K562 (cell line): ENCODE measurements around the gene HYCC2. TPM values are rescaled to one million over a fixed set of nuclear protein-coding genes. Genes with fewer than 3 reads are reported as not detected.

Experiments
- ARID3A ChIP-seq: IDR thresholded peaks from 2 replicates; pipeline ENCODE4 v1.6.1; 2012; ENCODE audit warnings: low read depth, low read length, improper control_type of control experiment, borderline replicate concordance
- ATF6 ChIP-seq: sonication (generic); formaldehyde crosslinking; IDR thresholded peaks from 2 replicates; pipeline ENCODE4 v1.4.0; 2020; ENCODE audit warnings: mild to moderate bottlenecking, missing genetic modification reagents
- BRD4 ChIP-seq: fragments of 200-600 bp; sonication (generic); IDR thresholded peaks from 2 replicates; pipeline ENCODE4 v1.6.1; 2017; ENCODE audit warnings: inconsistent platforms
- CBX3 ChIP-seq, 2 experiments: IDR thresholded peaks; 1 replicate in 1 of 2; 2 replicates in 1 of 2; pipeline ENCODE4 v1.6.1; 2012; ENCODE audit warnings: inconsistent platforms in 2 of 2, low read length in 2 of 2, borderline replicate concordance in 1 of 2, control low read depth in 1 of 2
- CHCHD3 ChIP-seq: fragments of 250-450 bp; sonication (Bioruptor Pico); IDR thresholded peaks from 2 replicates; pipeline ENCODE4 v2.1.2; 2022; ENCODE audit warnings: mild to moderate bottlenecking
- GABPB1 ChIP-seq: sonication (generic); formaldehyde crosslinking; IDR thresholded peaks from 2 replicates; pipeline ENCODE4 v1.8.0; 2022; ENCODE audit warnings: mild to moderate bottlenecking, missing genetic modification reagents
- GMEB1 ChIP-seq: fragments of 250-450 bp; sonication (Bioruptor Pico); IDR thresholded peaks from 2 replicates; pipeline ENCODE4 v1.4.0; 2020; ENCODE audit warnings: mild to moderate bottlenecking
- HCFC1 ChIP-seq: IDR thresholded peaks from 2 replicates; pipeline ENCODE4 v1.6.1; 2012; ENCODE audit warnings: low read depth, low read length, improper control_type of control experiment
- KDM4B ChIP-seq, 2 experiments: fragments of 450-650 bp in 1 of 2; sonication (generic) in 1 of 2; IDR thresholded peaks; 2 replicates each; pipeline ENCODE4 v1.6.1; 2016 to 2017; ENCODE audit warnings: borderline replicate concordance in 2 of 2, antibody characterized with exemption in 1 of 2, low read depth in 1 of 2, mild to moderate bottlenecking in 1 of 2
- MAFF ChIP-seq: IDR thresholded peaks from 2 replicates; pipeline ENCODE4 v1.6.1; 2012; ENCODE audit warnings: low read length, improper control_type of control experiment
- MIER1 ChIP-seq: fragments of 450-650 bp; IDR thresholded peaks from 2 replicates; pipeline ENCODE4 v1.6.1; 2016; ENCODE audit warnings: antibody characterized with exemption, mild to moderate bottlenecking, low read depth
- POLR2H ChIP-seq: IDR thresholded peaks from 2 replicates; pipeline ENCODE4 v1.6.1; 2016; ENCODE audit warnings: missing genetic modification characterization, low read depth, mild to moderate bottlenecking, control low read depth, missing compliant biosample characterization, moderate library complexity
- TCF3 ChIP-seq: sonication (generic); formaldehyde crosslinking; IDR thresholded peaks from 2 replicates; pipeline ENCODE4 v1.4.0; 2020; ENCODE audit warnings: mild to moderate bottlenecking, missing genetic modification reagents
- YY1 ChIP-seq, 3 experiments: IDR thresholded peaks; 2 replicates each; pipeline ENCODE4 v1.6.1; 2011; ENCODE audit warnings: low read length in 2 of 3, mild to moderate bottlenecking in 2 of 3, moderate library complexity in 2 of 3, borderline replicate concordance in 1 of 3, control low read depth in 1 of 3, low read depth in 1 of 3; ENCODE audit not compliant: insufficient read depth in 3 of 3, insufficient replicate concordance in 2 of 3, control insufficient read depth in 1 of 3, insufficient read length in 1 of 3; ENCODE audit errors: extremely low read depth in 1 of 3
- ZHX1 ChIP-seq: fragments of 150-350 bp; conservative IDR thresholded peaks from 2 replicates; pipeline ENCODE4 v1.6.1; 2014; ENCODE audit warnings: low read length
- polyA plus RNA-seq, 8 experiments: library from polyadenylated mRNA; depleted of rRNA in 4 of 8; stranded (reverse) in 5 of 8; unstranded in 3 of 8; fragments of >200 nt; fragmentation: Nextera tagmentation in 2 of 8; fragmentation: Illumina TruSeq in 1 of 8; extraction: Ambion mirVana in 2 of 8; extraction: Trizol in 1 of 8; gene quantifications; 2 replicates each; pipeline versions ENCODE4 v1.2.1 to v1.2.3, GENCODE V29; 2011 to 2014; ENCODE audit warnings: inconsistent platforms in 1 of 8, missing spikeins in 1 of 8
- total RNA-seq, 7 experiments: library from RNA; depleted of rRNA in 6 of 7; stranded (reverse); fragments of >200 nt in 6 of 7; fragmentation: Illumina TruSeq in 2 of 7; extraction: Trizol in 2 of 7; gene quantifications; 2 replicates each; pipeline versions ENCODE4 v1.2.1 to v1.2.3, GENCODE V29; 2011 to 2021; ENCODE audit warnings: low replicate concordance in 1 of 7
- TF ChIP-seq, protein P1 (sequence below): fragments of 450-650 bp; IDR thresholded peaks from 2 replicates; pipeline ENCODE4 v1.6.1; 2014; ENCODE audit warnings: low read depth, mild to moderate bottlenecking, moderate library complexity, borderline replicate concordance

Gene HYCC2
- total and polyA plus RNA-seq, 9 of the 15 experiments (the other 6 are each of a cell fraction or from before 2014, with no cell fraction given): 5.4 to 20.0 (median 9.8) TPM

GRCh38 chr2:201071479-201072200, at the start of gene HYCC2, which contains the start of gene NDUFB3 (continued):
- TF ChIP-seq ZHX1 (no peak), YY1 (IDR thresholded peaks at IDR 0.05; ENCODE audit: borderline replicate concordance in 1 of 3, control insufficient read depth in 1 of 3, extremely low read depth in 1 of 3, insufficient read depth in 3 of 3, insufficient read length in 1 of 3, insufficient replicate concordance in 2 of 3, low read depth in 1 of 3, low read length in 2 of 3) (peak in 1 of 3 experiments; percentile 54), POLR2H (tag) (no peak), ATF6 (CRISPR knock-in tag) (no peak), KDM4B (IDR thresholded peaks at IDR 0.05; ENCODE audit: borderline replicate concordance in 2 of 2, low read depth in 1 of 2) (no peak), GMEB1 (0 out of 2 replicates have a peak, but pooled peaks have one; percentile 24), CHCHD3 (no peak), TCF3 (CRISPR knock-in tag) (no peak), BRD4 (0 out of 2 replicates have a peak, but pooled peaks have one; percentile 70), GABPB1 (peak; percentile 98), HCFC1 (peak; percentile 73), ARID3A (no peak), MIER1 (0 out of 2 replicates have a peak, but pooled peaks have one; percentile 22), MAFF (no peak), CBX3 (IDR thresholded peaks at IDR 0.05; ENCODE audit: borderline replicate concordance in 1 of 2, low read length in 2 of 2) (peak in 1 of 2 experiments; percentile 93; a peak in 2 of 3 replicates)
- TF ChIP-seq, protein P1, sequence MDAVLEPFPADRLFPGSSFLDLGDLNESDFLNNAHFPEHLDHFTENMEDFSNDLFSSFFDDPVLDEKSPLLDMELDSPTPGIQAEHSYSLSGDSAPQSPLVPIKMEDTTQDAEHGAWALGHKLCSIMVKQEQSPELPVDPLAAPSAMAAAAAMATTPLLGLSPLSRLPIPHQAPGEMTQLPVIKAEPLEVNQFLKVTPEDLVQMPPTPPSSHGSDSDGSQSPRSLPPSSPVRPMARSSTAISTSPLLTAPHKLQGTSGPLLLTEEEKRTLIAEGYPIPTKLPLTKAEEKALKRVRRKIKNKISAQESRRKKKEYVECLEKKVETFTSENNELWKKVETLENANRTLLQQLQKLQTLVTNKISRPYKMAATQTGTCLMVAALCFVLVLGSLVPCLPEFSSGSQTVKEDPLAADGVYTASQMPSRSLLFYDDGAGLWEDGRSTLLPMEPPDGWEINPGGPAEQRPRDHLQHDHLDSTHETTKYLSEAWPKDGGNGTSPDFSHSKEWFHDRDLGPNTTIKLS: peak; percentile 59; the same call in 1 of the 2 replicates
